ENCODE results near the gene BRWD1.
"Not testable (repeated sequence)": the region's sequence is repeated elsewhere in the genome, so short reads cannot be mapped to it uniquely, and the experiment has no call there.

Gene BRWD1

GRCh38 chr21:39224930-39225329, 88.5 kb downstream of the BRWD1 start:
- Histone ChIP-seq H3K27ac (ENCODE audit: low read depth, low read length) (no peak overlapping the region), H3K36me3 (ENCODE audit: control insufficient read depth in 1 of 2, insufficient read depth in 2 of 2, low read length in 2 of 2) (peaks cover 13 to 59% of the 10 kb centered on the region in 2 donors), H3K27me3 (ENCODE audit: control insufficient read depth in 1 of 2, insufficient read depth in 2 of 2, low read length in 2 of 2) (no peaks in the 10 kb centered on the region), H3K9me3 (ENCODE audit: control insufficient read depth in 1 of 2, low read length in 2 of 2) (no peaks in the 10 kb centered on the region), H3K9ac (ENCODE audit: low read depth in 1 of 2, low read length in 2 of 2) (no peak overlapping the region), H3K4me1 (ENCODE audit: control insufficient read depth in 1 of 2, insufficient read depth in 2 of 2, low read length in 2 of 2) (no peaks in the 10 kb centered on the region), H3K4me3 (ENCODE audit: low read depth in 1 of 2, low read length in 2 of 2) (no peak overlapping the region)

- Histone ChIP-seq H3K27me3 (ENCODE audit: control insufficient read depth in 1 of 2, insufficient read depth in 2 of 2, low read length in 2 of 2) (no peaks in the 10 kb centered on the region), H3K27ac (ENCODE audit: low read depth, low read length) (no peak overlapping the region), H3K9ac (ENCODE audit: low read depth in 1 of 2, low read length in 2 of 2) (no peak overlapping the region), H3K36me3 (ENCODE audit: control insufficient read depth in 1 of 2, insufficient read depth in 2 of 2, low read length in 2 of 2) (peaks cover 16 to 51% of the 10 kb centered on the region in 2 donors), H3K4me3 (ENCODE audit: low read depth in 1 of 2, low read length in 2 of 2) (no peak overlapping the region), H3K4me1 (ENCODE audit: control insufficient read depth in 1 of 2, insufficient read depth in 2 of 2, low read length in 2 of 2) (no peaks in the 10 kb centered on the region), H3K9me3 (ENCODE audit: control insufficient read depth in 1 of 2, low read length in 2 of 2) (no peaks in the 10 kb centered on the region)
Observed at GRCh38 chr21:39221997-39222486, 91.4 kb downstream of the BRWD1 start.

GRCh38 chr21:39221282-39221996, 92.0 kb downstream of the BRWD1 start:
- Histone ChIP-seq H3K36me3 (ENCODE audit: control insufficient read depth in 1 of 2, insufficient read depth in 2 of 2, low read length in 2 of 2) (peaks cover 16 to 49% of the 10 kb centered on the region in 2 donors), H3K27me3 (ENCODE audit: control insufficient read depth in 1 of 2, insufficient read depth in 2 of 2, low read length in 2 of 2) (no peaks in the 10 kb centered on the region), H3K9me3 (ENCODE audit: control insufficient read depth in 1 of 2, low read length in 2 of 2) (no peaks in the 10 kb centered on the region), H3K4me1 (ENCODE audit: control insufficient read depth in 1 of 2, insufficient read depth in 2 of 2, low read length in 2 of 2) (no peaks in the 10 kb centered on the region), H3K27ac (ENCODE audit: low read depth, low read length) (no peak overlapping the region), H3K9ac (ENCODE audit: low read depth in 1 of 2, low read length in 2 of 2) (no peak overlapping the region), H3K4me3 (ENCODE audit: low read depth in 1 of 2, low read length in 2 of 2) (no peak overlapping the region)

GRCh38 chr21:39220875-39221274, 92.6 kb downstream of the BRWD1 start:
- H3K27me3 ChIP-seq (ENCODE audit: control insufficient read depth in 1 of 2, insufficient read depth in 2 of 2, low read length in 2 of 2); H3K4me1 ChIP-seq (ENCODE audit: control insufficient read depth in 1 of 2, insufficient read depth in 2 of 2, low read length in 2 of 2); H3K4me3 ChIP-seq (ENCODE audit: low read depth in 1 of 2, low read length in 2 of 2); H3K9ac ChIP-seq (ENCODE audit: low read depth in 1 of 2, low read length in 2 of 2); H3K27ac ChIP-seq (ENCODE audit: low read depth, low read length); H3K9me3 ChIP-seq (ENCODE audit: control insufficient read depth in 1 of 2, low read length in 2 of 2): not testable (repeated sequence)
- peaks cover 18 to 44% of the 10 kb centered on the region in 2 donors for H3K36me3 ChIP-seq (ENCODE audit: control insufficient read depth in 1 of 2, insufficient read depth in 2 of 2, low read length in 2 of 2)

GRCh38 chr21:39220150-39220549, 93.3 kb downstream of the BRWD1 start:
- Histone ChIP-seq H3K4me3 (ENCODE audit: low read depth in 1 of 2, low read length in 2 of 2) (no peak overlapping the region), H3K9me3 (ENCODE audit: control insufficient read depth in 1 of 2, low read length in 2 of 2) (no peaks in the 10 kb centered on the region), H3K27me3 (ENCODE audit: control insufficient read depth in 1 of 2, insufficient read depth in 2 of 2, low read length in 2 of 2) (no peaks in the 10 kb centered on the region), H3K36me3 (ENCODE audit: control insufficient read depth in 1 of 2, insufficient read depth in 2 of 2, low read length in 2 of 2) (peaks cover 18 to 46% of the 10 kb centered on the region in 2 donors), H3K9ac (ENCODE audit: low read depth in 1 of 2, low read length in 2 of 2) (no peak overlapping the region), H3K27ac (ENCODE audit: low read depth, low read length) (no peak overlapping the region), H3K4me1 (ENCODE audit: control insufficient read depth in 1 of 2, insufficient read depth in 2 of 2, low read length in 2 of 2) (no peaks in the 10 kb centered on the region)

- Histone ChIP-seq H3K27ac (ENCODE audit: low read depth, low read length) (no peak overlapping the region), H3K4me1 (ENCODE audit: control insufficient read depth in 1 of 2, insufficient read depth in 2 of 2, low read length in 2 of 2) (no peaks in the 10 kb centered on the region), H3K9me3 (ENCODE audit: control insufficient read depth in 1 of 2, low read length in 2 of 2) (no peaks in the 10 kb centered on the region), H3K36me3 (ENCODE audit: control insufficient read depth in 1 of 2, insufficient read depth in 2 of 2, low read length in 2 of 2) (peaks cover 18 to 42% of the 10 kb centered on the region in 2 donors), H3K9ac (ENCODE audit: low read depth in 1 of 2, low read length in 2 of 2) (no peak overlapping the region), H3K4me3 (ENCODE audit: low read depth in 1 of 2, low read length in 2 of 2) (no peak overlapping the region), H3K27me3 (ENCODE audit: control insufficient read depth in 1 of 2, insufficient read depth in 2 of 2, low read length in 2 of 2) (no peaks in the 10 kb centered on the region)
Observed at GRCh38 chr21:39218082-39218409, 95.4 kb downstream of the BRWD1 start.

- Histone ChIP-seq H3K9ac (ENCODE audit: low read depth in 1 of 2, low read length in 2 of 2) (no peak overlapping the region), H3K9me3 (ENCODE audit: control insufficient read depth in 1 of 2, low read length in 2 of 2) (no peaks in the 10 kb centered on the region), H3K4me3 (ENCODE audit: low read depth in 1 of 2, low read length in 2 of 2) (no peak overlapping the region), H3K27me3 (ENCODE audit: control insufficient read depth in 1 of 2, insufficient read depth in 2 of 2, low read length in 2 of 2) (no peaks in the 10 kb centered on the region), H3K36me3 (ENCODE audit: control insufficient read depth in 1 of 2, insufficient read depth in 2 of 2, low read length in 2 of 2) (peaks cover 18 to 42% of the 10 kb centered on the region in 2 donors), H3K4me1 (ENCODE audit: control insufficient read depth in 1 of 2, insufficient read depth in 2 of 2, low read length in 2 of 2) (no peaks in the 10 kb centered on the region), H3K27ac (ENCODE audit: low read depth, low read length) (no peak overlapping the region)
Observed at GRCh38 chr21:39217356-39218081, 95.9 kb downstream of the BRWD1 start.

- H3K4me3 ChIP-seq (ENCODE audit: low read depth in 1 of 2, low read length in 2 of 2), result no peak overlapping the region
- H3K27me3 ChIP-seq (ENCODE audit: control insufficient read depth in 1 of 2, insufficient read depth in 2 of 2, low read length in 2 of 2), result no peaks in the 10 kb centered on the region
- peaks cover 18 to 38% of the 10 kb centered on the region in 2 donors for H3K36me3 ChIP-seq (ENCODE audit: control insufficient read depth in 1 of 2, insufficient read depth in 2 of 2, low read length in 2 of 2)
Observed at GRCh38 chr21:39216290-39216689, 97.1 kb downstream of the BRWD1 start.

GRCh38 chr21:39215078-39215477, 98.4 kb downstream of the BRWD1 start:
- Histone ChIP-seq H3K27ac (ENCODE audit: low read depth, low read length) (no peak overlapping the region), H3K9me3 (ENCODE audit: control insufficient read depth in 1 of 2, low read length in 2 of 2) (no peaks in the 10 kb centered on the region), H3K4me3 (ENCODE audit: low read depth in 1 of 2, low read length in 2 of 2) (no peak overlapping the region), H3K4me1 (ENCODE audit: control insufficient read depth in 1 of 2, insufficient read depth in 2 of 2, low read length in 2 of 2) (no peaks in the 10 kb centered on the region), H3K27me3 (ENCODE audit: control insufficient read depth in 1 of 2, insufficient read depth in 2 of 2, low read length in 2 of 2) (no peaks in the 10 kb centered on the region), H3K9ac (ENCODE audit: low read depth in 1 of 2, low read length in 2 of 2) (no peak overlapping the region), H3K36me3 (ENCODE audit: control insufficient read depth in 1 of 2, insufficient read depth in 2 of 2, low read length in 2 of 2) (peaks cover 17 to 43% of the 10 kb centered on the region in 2 donors)

More at GRCh38 chr21:39216290-39216689, 97.1 kb downstream of the BRWD1 start:
- H3K4me1 ChIP-seq (ENCODE audit: control insufficient read depth in 1 of 2, insufficient read depth in 2 of 2, low read length in 2 of 2), result no peaks in the 10 kb centered on the region
- no peaks in the 10 kb centered on the region for H3K9me3 ChIP-seq (ENCODE audit: control insufficient read depth in 1 of 2, low read length in 2 of 2)
- H3K27ac ChIP-seq (ENCODE audit: low read depth, low read length), result no peak overlapping the region
- no peak overlapping the region for H3K9ac ChIP-seq (ENCODE audit: low read depth in 1 of 2, low read length in 2 of 2)

GRCh38 chr21:39209334-39209688, 104.1 kb downstream of the BRWD1 start:
- Histone ChIP-seq H3K9me3 (ENCODE audit: control insufficient read depth in 1 of 2, low read length in 2 of 2) (no peaks in the 10 kb centered on the region), H3K27ac (ENCODE audit: low read depth, low read length) (no peak overlapping the region), H3K27me3 (ENCODE audit: control insufficient read depth in 1 of 2, insufficient read depth in 2 of 2, low read length in 2 of 2) (no peaks in the 10 kb centered on the region), H3K36me3 (ENCODE audit: control insufficient read depth in 1 of 2, insufficient read depth in 2 of 2, low read length in 2 of 2) (peaks cover 4 to 64% of the 10 kb centered on the region in 2 donors), H3K4me3 (ENCODE audit: low read depth in 1 of 2, low read length in 2 of 2) (no peak overlapping the region), H3K9ac (ENCODE audit: low read depth in 1 of 2, low read length in 2 of 2) (no peak overlapping the region), H3K4me1 (ENCODE audit: control insufficient read depth in 1 of 2, insufficient read depth in 2 of 2, low read length in 2 of 2) (no peaks in the 10 kb centered on the region)

All from duodenal mucosa (tissue), 2 donors.